ENCODE results near the gene ALDH7A1.
"Not testable (repeated sequence)": the region's sequence is repeated elsewhere in the genome, so short reads cannot be mapped to it uniquely, and the experiment has no call there.

Gene ALDH7A1

GRCh38 chr5:126595486-126596083 lies 566 bp upstream of the ALDH7A1 start:
- DNase-seq (ENCODE audit: low spot score), result no peak

- DNase-seq (ENCODE audit: low spot score), result no peak
These were observed 3.5 kb downstream of the ALDH7A1 start for GRCh38 chr5:126591549-126591948.

DNA sequence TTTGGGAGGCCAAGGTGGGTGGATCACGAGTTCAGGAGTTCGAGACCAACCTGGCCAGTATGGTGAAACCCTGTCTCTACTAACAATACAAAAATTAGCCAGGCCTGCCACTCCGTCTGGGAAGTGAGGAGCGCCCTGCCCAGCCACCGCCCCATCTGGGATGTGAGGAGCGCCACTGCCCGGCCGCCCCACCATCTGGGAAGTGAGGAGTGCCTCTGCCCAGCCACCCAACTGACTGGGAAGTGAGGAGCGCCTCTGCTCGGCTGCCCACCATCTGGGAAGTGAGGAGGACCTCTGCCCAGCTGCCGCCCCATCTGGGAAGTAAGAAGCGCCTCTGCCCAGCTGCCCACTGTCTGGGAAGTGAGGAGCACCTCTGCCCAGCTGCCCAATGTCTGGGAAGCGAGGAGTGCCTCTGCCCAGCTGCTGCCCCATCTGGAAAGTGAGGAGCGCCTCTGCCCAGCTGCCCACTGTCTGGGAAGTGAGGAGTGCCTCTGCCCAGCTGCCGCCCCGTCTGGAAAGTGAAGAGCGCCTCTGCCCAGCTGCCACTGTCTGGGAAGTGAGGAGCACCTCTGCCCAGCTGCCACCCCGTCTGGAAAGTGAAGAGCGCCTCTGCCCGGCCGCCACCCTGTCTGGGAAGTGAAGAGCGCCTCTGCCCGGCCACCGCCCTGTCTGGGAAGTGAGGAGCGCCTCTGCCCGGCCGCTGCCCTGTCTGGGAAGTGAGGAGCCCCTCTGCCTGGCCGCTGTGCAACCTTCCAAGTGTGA lies 5.3 kb downstream of the ALDH7A1 start:
- no peak for DNase-seq (ENCODE audit: low spot score)

- DNase-seq (ENCODE audit: low spot score), result no peak
These were observed 7.2 kb downstream of the ALDH7A1 start for GRCh38 chr5:126587551-126588390.

DNA sequence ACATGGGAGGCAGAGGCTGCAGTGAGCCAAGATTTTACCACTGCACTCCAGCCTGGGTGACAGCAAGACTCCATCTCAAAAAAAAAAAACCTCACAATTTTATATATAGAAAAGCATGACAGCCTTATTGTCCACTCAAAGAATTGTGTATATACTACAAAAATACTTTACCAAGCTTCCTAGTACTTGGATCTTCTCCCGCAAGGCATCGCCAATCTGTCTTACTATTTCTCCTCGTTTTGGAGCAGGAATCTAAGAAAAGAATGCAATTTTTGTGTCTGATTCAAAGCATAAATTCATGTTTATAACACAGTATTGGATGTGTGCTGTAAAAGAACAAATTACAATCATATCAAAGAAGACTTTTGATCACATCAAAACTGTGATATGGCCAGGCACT lies 11.3 kb downstream of the ALDH7A1 start:
- no peak for DNase-seq (ENCODE audit: low spot score)

- no peak for DNase-seq (ENCODE audit: low spot score)
These were observed 15.3 kb downstream of the ALDH7A1 start for GRCh38 chr5:126579716-126580115.

DNA sequence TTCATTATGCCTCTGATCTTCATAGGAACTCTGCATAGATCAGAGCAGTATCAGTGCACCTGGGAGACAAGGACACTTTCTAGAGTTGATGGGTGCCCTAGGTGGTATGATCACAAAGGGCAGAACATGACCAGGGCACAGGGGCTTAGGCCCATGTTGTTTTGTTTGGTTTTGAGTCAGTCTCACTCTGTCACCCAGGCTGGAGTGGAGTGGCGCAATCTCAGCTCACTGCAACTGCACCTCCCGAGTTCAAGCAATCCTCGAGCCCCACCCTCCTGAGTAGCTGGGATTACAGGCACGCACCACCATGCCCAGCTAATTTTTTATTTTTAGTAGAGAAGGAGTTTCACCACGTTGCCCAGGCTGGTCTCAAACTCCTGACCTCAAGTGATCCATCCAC lies 17.6 kb downstream of the ALDH7A1 start:
- DNase-seq (ENCODE audit: low spot score), result no peak

DNA sequence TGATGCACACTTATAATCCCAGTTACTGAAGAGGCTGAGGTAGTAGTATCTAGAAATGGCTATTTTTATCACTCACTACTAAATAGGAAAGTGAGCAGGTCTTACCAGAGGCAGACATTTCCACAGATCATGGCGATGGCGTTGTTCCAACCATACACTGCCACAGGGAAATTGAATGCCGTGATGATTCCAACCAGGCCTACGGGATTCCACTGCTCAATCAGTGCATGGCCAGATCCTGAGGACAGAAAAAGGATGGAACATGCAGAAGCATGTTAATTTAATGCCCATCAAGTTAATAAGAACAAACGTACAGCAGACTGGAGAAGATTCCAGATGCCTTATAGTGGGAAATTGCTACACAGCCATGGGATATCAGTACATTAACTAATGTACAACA lies 18.0 kb downstream of the ALDH7A1 start:
- no peak for DNase-seq (ENCODE audit: low spot score)

GRCh38 chr5:126575644-126576043 lies 19.4 kb downstream of the ALDH7A1 start:
- no peak for DNase-seq (ENCODE audit: low spot score)

DNA sequence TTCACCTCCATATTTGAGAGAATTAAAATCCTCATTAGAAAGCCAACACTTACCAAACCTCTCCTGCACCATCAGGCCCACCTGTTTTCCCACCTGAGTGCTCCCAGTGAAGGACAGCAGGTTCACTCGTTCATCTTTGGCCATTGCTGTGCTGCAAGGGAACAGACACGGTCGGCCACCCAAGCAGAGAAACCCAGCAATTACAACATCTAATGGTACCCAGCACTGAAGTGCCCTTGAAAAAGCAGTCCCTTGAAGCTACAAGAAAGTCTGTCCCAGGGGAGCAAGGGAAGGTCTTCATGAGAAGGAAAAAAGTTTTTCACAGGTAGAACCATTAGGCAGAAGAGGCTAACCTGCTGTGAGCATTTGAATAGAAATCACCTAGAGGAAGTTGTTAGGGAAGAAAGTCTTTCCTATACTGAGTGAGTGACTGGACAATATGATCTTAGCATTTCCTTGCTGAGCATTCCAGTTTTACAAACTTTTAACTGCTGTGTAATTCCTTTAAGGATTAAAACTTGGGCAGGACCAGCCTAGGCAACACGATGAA lies 26.7 kb downstream of the ALDH7A1 start:
- DNase-seq (ENCODE audit: low spot score), result no peak

DNA sequence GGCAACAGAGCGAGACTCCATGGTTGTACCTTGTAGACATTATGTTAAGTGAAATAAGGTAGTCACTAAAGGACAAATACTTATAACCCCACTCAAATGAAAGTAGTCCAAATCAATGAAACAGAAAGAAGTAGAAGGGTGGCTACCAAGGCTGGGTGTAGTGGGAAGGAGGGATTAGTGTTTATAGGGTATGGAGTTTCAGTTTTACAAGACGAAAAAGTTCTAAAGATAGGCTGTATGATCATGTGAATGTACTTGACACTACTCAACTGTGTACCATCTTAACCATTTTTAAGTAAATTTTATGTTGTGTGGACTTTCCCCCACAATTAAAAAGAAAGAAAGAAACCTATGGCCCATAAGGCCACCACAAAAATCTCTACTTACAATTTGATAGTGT lies 32.2 kb downstream of the ALDH7A1 start:
- no peak for DNase-seq (ENCODE audit: low spot score)

DNA sequence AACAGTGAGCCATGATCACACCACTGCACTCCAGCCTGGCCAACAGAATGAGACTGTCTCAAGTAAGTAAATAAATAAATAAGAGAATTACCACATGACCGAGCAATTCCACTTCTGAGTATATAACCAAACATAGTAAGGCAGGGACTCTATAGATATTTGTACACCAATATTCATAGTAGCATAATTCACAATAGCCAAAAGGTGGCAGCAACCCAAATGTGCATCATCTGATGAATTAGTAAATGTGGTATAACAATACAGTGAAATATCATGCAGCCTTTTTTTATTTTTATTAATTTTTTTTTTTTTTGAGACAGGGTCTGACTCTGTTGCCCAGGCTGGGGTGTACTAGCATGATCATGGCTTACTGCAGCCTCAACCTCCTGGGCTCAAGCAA lies 33.1 kb downstream of the ALDH7A1 start:
- DNase-seq (ENCODE audit: low spot score), result no peak

GRCh38 chr5:126555101-126555500 lies 39.9 kb downstream of the ALDH7A1 start:
- not testable (repeated sequence) for DNase-seq (ENCODE audit: low spot score)

GRCh38 chr5:126552614-126553013 lies 42.4 kb downstream of the ALDH7A1 start:
- no peak for DNase-seq (ENCODE audit: low spot score)

- peak; percentile 4 for DNase-seq (ENCODE audit: low spot score)
These were observed 50.8 kb downstream of the ALDH7A1 start for GRCh38 chr5:126544087-126544740.

- DNase-seq (ENCODE audit: low spot score), result no peak
These were observed 51.4 kb downstream of the ALDH7A1 start for GRCh38 chr5:126543660-126544059.

DNA sequence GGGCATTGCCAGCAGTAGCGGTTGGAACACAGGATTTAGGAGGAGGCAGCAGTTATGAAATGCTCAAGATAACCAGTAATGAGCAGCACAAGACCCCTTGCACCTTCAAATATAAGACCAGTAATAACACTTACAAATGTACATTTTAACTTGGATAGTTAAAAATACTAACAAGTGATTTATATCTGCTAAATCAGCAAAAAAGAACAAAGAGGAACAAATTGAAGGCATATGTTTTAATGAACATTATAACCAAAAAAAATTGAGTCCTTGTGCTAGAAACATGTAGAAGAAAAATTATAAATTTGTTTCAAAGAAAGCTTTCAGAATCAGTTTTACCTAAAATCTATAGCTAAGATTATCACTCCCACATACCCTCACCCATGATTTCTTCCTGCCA lies 52.0 kb downstream of the ALDH7A1 start:
- no peak for DNase-seq (ENCODE audit: low spot score)

DNA sequence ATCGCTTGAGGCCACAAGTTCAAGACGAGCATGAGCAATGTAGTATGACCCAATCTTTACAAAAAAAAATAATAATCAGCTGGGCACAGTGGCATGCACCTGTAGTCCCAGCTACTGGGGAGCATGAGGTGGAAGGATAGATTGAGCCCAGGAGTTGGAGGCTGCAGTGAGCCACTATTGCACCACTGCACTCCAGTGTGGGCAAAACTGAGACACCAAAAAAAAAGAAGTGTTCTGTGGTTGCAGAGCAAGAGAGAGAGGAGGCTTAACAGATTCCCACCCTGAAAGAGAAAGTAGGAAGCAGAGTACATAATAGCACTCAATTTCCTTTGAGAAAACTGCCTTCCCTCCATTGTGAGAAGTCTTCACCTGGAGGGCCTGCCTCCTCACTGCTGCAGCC lies 52.6 kb downstream of the ALDH7A1 start:
- DNase-seq (ENCODE audit: low spot score), result no peak

DNA sequence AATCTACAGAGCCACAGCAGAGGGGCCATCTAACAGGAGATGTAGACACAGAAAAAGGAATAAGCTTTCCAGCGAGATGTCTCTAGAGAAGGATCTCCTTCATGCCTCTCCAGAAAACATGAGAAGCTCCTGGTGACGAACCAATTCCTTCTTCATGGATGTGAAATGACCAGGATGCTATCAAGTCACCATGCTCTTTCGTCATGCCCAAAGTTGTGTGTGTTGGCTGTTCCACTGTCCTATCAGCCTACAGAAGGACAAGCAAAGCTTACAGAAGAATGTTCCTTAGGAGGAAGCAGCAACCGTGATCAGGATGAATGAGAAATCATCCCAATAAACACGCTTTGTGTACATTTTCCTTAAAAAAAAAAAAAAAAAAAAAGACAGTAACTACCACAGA lies 54.4 kb downstream of the ALDH7A1 start:
- no peak for DNase-seq (ENCODE audit: low spot score)

GRCh38 chr5:126538579-126538978 lies 56.4 kb downstream of the ALDH7A1 start:
- no peak for DNase-seq (ENCODE audit: low spot score)

- no peak for DNase-seq (ENCODE audit: low spot score)
These were observed 58.1 kb downstream of the ALDH7A1 start for GRCh38 chr5:126536874-126537273.

DNA sequence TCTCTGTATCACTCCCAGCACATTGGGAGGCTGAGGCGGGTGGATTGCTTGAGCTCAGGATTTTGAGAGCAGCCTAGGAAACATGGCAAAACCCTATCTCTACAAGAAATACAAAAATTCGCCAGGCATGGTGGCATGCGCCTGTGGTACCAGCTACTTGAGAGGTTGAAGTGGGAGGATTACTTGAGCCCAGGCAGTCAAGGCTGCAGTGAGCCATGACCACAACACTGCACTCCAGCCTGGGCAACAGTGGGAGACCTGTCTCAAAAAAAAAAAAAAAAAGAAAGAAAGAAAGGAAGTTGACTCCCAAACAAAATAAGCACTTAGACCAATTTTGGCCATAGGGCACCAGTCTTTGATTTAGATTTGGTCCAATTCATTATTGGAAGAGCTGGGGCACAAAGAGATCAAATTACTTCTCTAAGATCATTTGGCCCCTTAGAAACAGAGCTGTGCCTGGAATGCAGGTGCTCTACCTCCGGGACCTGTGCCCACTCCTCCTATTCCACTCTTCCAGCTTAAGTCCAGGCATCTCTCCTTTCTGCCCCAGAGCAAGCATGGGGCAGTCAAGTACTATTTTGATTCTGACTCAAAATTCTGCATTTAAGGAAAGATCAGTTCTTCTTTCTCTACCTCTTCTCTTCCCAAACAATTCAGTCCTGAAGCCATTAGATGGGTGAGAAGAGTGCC lies 59.0 kb downstream of the ALDH7A1 start:
- DNase-seq (ENCODE audit: low spot score), result no peak

All from CD4-positive, alpha-beta T cell treated with Interleukin-15 for 4 hours (primary cell).